ENCODE measurements around the gene MBP. TPM values are rescaled to one million over a fixed set of nuclear protein-coding genes. Genes with fewer than 3 reads are reported as not detected.

The MBP gene
- total RNA-seq, 1 donor from 2014 or later = 92.7 TPM

GRCh38 chr18:77054606-77055428, 77.8 kb downstream of the MBP start:
- Mint-ChIP-seq H3K27me3 (no peaks in the 10 kb centered on the region), H3K4me3 (peak overlapping the region; percentile 67), H3K27ac (peak overlapping the region; percentile 91), H3K36me3 (ENCODE audit: low read depth) (peaks cover 11% of the 10 kb centered on the region), H3K4me1 (peaks cover 65% of the 10 kb centered on the region), H3K9me3 (peaks cover 2% of the 10 kb centered on the region)
- intact Hi-C loops (cut with micrococcal nuclease) = loop anchor here (1.0 to 2.0 kb wide), 10 partner anchors 7 to 154 kb away; partner anchors contain the start of gene MBP
- DNase-seq (peak; percentile 57), ATAC-seq (ENCODE audit: low read depth) (peak; percentile 65)
- CTCF ChIA-PET = interaction anchor here (0.6 to 5.6 kb wide), 12 partner anchors 8 to 157 kb away, joined by 3 to 43 read pairs (median 6); no protein-coding TSS in a partner anchor
- POLR2A ChIA-PET = interaction anchor here (0.5 to 8.2 kb wide), 27 partner anchors 8 to 157 kb away, joined by 3 to 154 read pairs (median 5); partner anchors contain the start of gene MBP
- TF ChIP-seq CTCF (IDR thresholded peaks at IDR 0.05) = no peak

GRCh38 chr18:77054288-77054605, 78.3 kb downstream of the MBP start:
- ATAC-seq (ENCODE audit: low read depth) (peak; percentile 10), DNase-seq (no peak)
- TF ChIP-seq CTCF (IDR thresholded peaks at IDR 0.05) = no peak
- POLR2A ChIA-PET = interaction anchor here (0.5 to 8.2 kb wide), 20 partner anchors 8 to 157 kb away, joined by 3 to 154 read pairs (median 7); partner anchors contain the start of gene MBP
- peaks cover 7% of the 10 kb centered on the region for H3K36me3 Mint-ChIP-seq (ENCODE audit: low read depth)
- peaks cover 62% of the 10 kb centered on the region for H3K4me1 Mint-ChIP-seq
- peak overlapping the region; percentile 91 for H3K27ac Mint-ChIP-seq
- intact Hi-C loops (cut with micrococcal nuclease) = loop anchor here (1.0 to 2.0 kb wide), 5 partner anchors 8 to 155 kb away; partner anchors contain the start of gene MBP
- H3K9me3 Mint-ChIP-seq = no peaks in the 10 kb centered on the region
- H3K27me3 Mint-ChIP-seq = no peaks in the 10 kb centered on the region
- H3K4me3 Mint-ChIP-seq = peak overlapping the region; percentile 67
- CTCF ChIA-PET = interaction anchor here (0.6 to 5.6 kb wide), 10 partner anchors 9 to 158 kb away, joined by 3 to 43 read pairs (median 6); no protein-coding TSS in a partner anchor

GRCh38 chr18:77053616-77054287, 78.8 kb downstream of the MBP start:
- intact Hi-C loops (cut with micrococcal nuclease) = loop anchor here (1.0 to 2.0 kb wide), 5 partner anchors 9 to 155 kb away; partner anchors contain the start of gene MBP
- H3K36me3 Mint-ChIP-seq (ENCODE audit: low read depth) = peaks cover 5% of the 10 kb centered on the region
- H3K27ac Mint-ChIP-seq = peak overlapping the region; percentile 91
- H3K4me1 Mint-ChIP-seq = peaks cover 60% of the 10 kb centered on the region
- no peaks in the 10 kb centered on the region for H3K9me3 Mint-ChIP-seq
- ATAC-seq (ENCODE audit: low read depth) = no peak
- H3K4me3 Mint-ChIP-seq = peak overlapping the region; percentile 67
- POLR2A ChIA-PET = interaction anchor here (0.5 to 8.2 kb wide), 23 partner anchors 8 to 652 kb away, joined by 3 to 154 read pairs (median 5); partner anchors contain the start of gene MBP
- no peak for DNase-seq
- CTCF ChIA-PET = interaction anchor here (0.6 to 5.6 kb wide), 10 partner anchors 9 to 158 kb away, joined by 3 to 43 read pairs (median 8); no protein-coding TSS in a partner anchor
- no peaks in the 10 kb centered on the region for H3K27me3 Mint-ChIP-seq
- no peak for TF ChIP-seq CTCF (IDR thresholded peaks at IDR 0.05)

- H3K27me3 Mint-ChIP-seq = no peaks in the 10 kb centered on the region
- no peak for DNase-seq
- ChIA-PET CTCF (interaction anchor here (0.9 to 5.6 kb wide), 8 partner anchors 16 to 159 kb away, joined by 3 to 43 read pairs (median 8); no protein-coding TSS in a partner anchor), POLR2A (interaction anchor here (0.9 to 8.2 kb wide), 13 partner anchors 10 to 158 kb away, joined by 3 to 154 read pairs (median 5); partner anchors contain the start of gene MBP)
- peak overlapping the region; percentile 91 for H3K27ac Mint-ChIP-seq
- ATAC-seq (ENCODE audit: low read depth) = peak; percentile 62
- no peak for TF ChIP-seq CTCF (IDR thresholded peaks at IDR 0.05)
- H3K4me1 Mint-ChIP-seq = peaks cover 65% of the 10 kb centered on the region
- peaks cover 11% of the 10 kb centered on the region for H3K36me3 Mint-ChIP-seq (ENCODE audit: low read depth)
- peak overlapping the region; percentile 25 for H3K4me3 Mint-ChIP-seq
- H3K9me3 Mint-ChIP-seq = no peaks in the 10 kb centered on the region
- intact Hi-C loops (cut with micrococcal nuclease) = no loop called here
Observed at GRCh38 chr18:77052983-77053309, 79.6 kb downstream of the MBP start.
